Fibroblast of villous mesenchyme (primary cell): ENCODE measurements around the gene RCBTB1. TPM values are rescaled to one million over a fixed set of nuclear protein-coding genes. Genes with fewer than 3 reads are reported as not detected.
"Not testable (repeated sequence)": the region's sequence is repeated elsewhere in the genome, so short reads cannot be mapped to it uniquely, and the experiment has no call there.

Experiments used
- DNase-seq: peaks from one replicate; pipeline ENCODE4 v3.0.0-alpha.2; 2010; ENCODE audit warnings: low read depth
- H3K4me3 ChIP-seq: 2 replicates; pipeline ENCODE4 v1.5.1; 2011; ENCODE audit warnings: low read depth, mild to moderate bottlenecking, low read length
- total RNA-seq: library from RNA; depleted of rRNA; stranded (reverse); fragments of >200 nt; gene quantifications from 2 replicates; pipeline ENCODE4 v1.2.3, GENCODE V29; 2012
- TF ChIP-seq, protein P1 (sequence below): IDR thresholded peaks from 2 replicates; pipeline ENCODE4 v1.5.1; 2012; ENCODE audit warnings: low read depth, mild to moderate bottlenecking, low read length; ENCODE audit not compliant: insufficient read depth

The RCBTB1 gene
- total RNA-seq, 1 donor = 25.5 TPM

DNA sequence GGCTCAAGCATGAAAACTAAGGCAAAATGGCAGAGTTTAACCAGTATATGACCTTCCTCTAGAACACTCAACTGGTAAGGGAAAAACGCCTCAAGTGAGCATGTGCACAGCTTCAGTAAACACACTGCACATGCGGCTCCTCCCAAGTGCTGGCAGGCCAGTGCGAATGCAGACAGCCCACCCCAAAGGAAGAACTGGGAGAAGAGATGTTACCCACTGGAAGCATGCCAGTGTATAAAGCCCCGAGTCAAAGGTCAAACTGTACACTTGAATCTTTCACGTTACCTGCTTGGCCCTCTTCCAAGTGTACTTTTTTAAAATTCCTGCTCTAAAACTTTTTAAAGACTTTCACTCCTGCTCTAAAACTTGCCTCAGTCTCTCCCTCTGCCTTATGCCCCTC is 19.2 kb upstream of the RCBTB1 start:
- no peak overlapping the region for H3K4me3 ChIP-seq
- TF ChIP-seq, protein P1, sequence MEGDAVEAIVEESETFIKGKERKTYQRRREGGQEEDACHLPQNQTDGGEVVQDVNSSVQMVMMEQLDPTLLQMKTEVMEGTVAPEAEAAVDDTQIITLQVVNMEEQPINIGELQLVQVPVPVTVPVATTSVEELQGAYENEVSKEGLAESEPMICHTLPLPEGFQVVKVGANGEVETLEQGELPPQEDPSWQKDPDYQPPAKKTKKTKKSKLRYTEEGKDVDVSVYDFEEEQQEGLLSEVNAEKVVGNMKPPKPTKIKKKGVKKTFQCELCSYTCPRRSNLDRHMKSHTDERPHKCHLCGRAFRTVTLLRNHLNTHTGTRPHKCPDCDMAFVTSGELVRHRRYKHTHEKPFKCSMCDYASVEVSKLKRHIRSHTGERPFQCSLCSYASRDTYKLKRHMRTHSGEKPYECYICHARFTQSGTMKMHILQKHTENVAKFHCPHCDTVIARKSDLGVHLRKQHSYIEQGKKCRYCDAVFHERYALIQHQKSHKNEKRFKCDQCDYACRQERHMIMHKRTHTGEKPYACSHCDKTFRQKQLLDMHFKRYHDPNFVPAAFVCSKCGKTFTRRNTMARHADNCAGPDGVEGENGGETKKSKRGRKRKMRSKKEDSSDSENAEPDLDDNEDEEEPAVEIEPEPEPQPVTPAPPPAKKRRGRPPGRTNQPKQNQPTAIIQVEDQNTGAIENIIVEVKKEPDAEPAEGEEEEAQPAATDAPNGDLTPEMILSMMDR = no peak
- no peak for DNase-seq

DNA sequence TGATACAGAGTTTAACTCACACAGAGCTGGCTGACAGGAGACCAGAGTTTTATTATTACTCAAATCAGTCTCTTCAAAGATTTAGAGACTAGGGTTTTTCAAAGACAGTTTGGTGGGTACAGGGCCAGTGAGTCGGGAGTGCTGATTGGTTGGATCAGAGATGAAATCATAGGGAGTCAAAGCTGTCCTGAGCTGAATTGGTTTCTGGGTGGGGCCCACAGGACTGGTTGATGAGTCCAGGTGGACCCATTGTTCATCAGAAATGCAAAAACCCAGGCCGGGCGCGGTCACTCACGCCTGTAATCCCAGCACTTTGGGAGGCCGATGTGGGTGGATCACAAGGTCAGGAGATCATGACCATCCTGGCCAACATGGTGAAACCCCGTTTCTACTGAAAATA is 17.3 kb upstream of the RCBTB1 start:
- not testable (repeated sequence) for DNase-seq, H3K4me3 ChIP-seq

DNA sequence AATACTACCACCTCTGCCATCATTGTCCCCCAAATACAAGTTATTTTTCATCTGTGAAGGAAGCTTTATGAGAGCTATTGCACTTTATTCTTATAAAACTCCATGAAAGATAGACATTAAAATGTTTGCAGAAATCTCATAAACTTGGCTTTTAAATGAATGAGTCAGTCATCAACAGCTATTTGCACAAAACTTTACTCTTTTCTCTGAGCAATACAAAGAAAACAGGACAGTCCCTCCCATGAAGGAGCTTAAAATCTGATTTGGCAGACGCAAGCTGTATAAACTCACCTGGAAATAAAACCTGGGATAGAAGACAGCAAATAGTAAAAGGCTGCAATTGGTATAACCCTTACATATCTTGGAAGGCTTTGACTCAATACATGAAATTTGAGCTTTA is 16.6 kb upstream of the RCBTB1 start:
- no peak for DNase-seq
- TF ChIP-seq, protein P1 = no peak
- no peak overlapping the region for H3K4me3 ChIP-seq

DNA sequence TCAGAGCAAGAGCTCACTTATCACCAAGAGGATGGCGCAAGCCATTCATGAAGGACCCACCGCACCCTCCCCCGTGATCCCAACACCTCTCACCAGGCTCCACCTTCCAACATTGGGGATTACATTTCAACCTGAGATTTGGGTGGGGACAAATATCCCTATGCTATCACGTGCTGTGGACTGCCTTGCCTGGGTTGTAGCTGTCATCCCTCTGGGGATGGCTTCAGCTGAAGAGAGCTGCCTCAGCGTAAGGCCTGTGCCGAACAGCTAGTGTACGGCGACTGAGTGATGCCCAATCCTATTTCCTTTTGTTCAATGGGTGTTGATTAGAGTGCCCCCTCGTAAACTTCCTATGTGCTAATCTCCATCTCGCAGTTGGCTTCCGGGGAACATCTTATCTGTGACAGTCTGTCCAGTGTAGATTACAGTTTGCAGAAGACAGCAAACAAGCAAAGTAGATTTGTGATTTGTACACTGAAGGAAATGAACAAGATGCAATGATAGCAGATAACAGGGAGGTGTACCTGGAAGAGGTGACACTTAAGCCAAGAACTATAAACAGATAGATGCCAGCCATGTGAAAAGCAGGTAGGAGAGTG is 11.8 kb upstream of the RCBTB1 start:
- DNase-seq = no peak
- TF ChIP-seq, protein P1 = no peak
- no peak overlapping the region for H3K4me3 ChIP-seq

DNA sequence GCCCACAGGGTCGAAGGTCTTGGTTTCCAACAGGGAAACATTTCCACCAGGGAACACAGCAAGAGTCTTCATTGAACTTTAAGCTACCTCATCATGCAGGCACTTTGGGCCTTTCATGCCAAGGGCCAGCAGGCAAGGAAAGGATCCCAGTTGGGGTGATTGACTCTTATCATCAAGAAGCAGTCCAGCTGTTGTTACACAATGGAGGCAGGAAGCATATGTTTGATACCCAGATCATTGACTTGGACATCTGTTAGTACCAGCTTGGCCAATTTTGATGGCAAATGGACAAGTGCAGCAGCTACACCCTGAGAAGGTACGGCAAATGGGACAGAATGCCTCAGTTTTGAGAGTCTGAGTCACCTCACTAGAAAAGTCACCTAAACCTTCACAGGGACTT is 10.9 kb upstream of the RCBTB1 start:
- H3K4me3 ChIP-seq = no peak overlapping the region
- DNase-seq = no peak
- TF ChIP-seq, protein P1 = no peak

DNA sequence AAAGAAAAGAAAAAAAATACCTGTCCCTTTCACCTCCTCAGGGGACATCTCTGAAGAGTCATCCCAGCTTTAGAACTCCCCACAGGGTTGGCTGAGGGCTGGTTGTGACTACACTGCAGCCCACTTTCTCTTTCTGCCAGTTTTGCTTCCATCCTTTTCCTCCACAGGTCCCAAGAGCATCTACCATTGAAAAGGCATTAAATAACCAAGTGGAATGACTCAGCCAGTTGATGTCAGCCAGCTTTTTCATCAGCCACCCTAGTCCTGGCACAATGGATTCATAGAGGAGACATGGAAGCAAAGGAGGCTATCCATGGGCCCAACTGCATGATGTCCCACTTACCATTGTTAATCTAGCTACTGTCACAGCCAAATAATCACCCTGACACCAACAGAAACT is 9.2 kb upstream of the RCBTB1 start:
- no peak for DNase-seq
- H3K4me3 ChIP-seq = no peak overlapping the region
- TF ChIP-seq, protein P1 = no peak

DNA sequence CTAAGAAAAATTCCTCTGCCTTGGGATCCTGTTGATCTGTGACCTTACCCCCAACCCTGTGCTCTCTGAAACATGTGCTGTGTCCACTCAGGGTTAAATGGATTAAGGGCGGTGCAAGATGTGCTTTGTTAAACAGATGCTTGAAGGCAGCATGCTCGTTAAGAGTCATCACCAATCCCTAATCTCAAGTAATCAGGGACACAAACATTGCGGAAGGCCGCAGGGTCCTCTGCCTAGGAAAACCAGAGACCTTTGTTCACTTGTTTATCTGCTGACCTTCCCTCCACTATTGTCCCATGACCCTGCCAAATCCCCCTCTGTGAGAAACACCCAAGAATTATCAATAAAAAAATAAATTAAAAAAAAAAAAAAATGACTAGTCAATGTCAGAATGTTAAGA is 8.5 kb upstream of the RCBTB1 start:
- not testable (repeated sequence) for H3K4me3 ChIP-seq, DNase-seq

DNA sequence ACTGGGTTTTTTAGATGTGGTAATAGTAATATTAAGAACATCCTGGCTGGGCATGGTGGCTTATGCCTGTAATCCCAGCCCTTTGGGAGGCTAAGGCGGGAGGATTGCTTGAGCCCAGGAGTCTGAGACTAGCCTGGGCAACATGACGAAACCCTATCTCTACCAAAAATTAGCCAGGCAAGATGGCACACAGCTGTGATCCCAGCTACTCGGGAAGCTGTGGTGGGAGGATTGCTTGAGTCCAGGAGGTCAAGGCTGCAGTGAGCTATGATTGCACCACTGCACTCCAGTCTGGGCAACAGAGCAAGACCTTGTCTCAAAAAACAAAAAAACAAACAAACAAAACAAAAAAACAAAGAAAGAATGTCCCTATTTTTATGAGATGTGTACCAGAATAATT is 5.4 kb upstream of the RCBTB1 start:
- H3K4me3 ChIP-seq, DNase-seq: not testable (repeated sequence)
